Head of caudate nucleus (tissue), 42 donors: Measurements from ENCODE around the gene WNT6.

Experiments used
- DNase-seq, 42 donors: peaks; one replicate each; pipeline versions ENCODE4 v3.0.0 to v3.0.0-alpha.2; 2020 to 2021; ENCODE audit warnings: mixed read lengths in 7 of 42
- intact Hi-C: fragments of 100-400 bp; cut with DNase I; formaldehyde crosslinking; loops from one replicate; pipeline ENCODE4 v1.15.0; 2022

WNT6 gene

GRCh38 chr2:218855305-218856166 is 4.1 kb upstream of the WNT6 start:
- intact Hi-C loops: no loop called here
- peak in 32 of 42 donors; percentile 36 to 81 (median 62) for DNase-seq

- intact Hi-C loops: no loop called here
- peak in 14 of 42 donors; percentile 16 to 72 (median 38) for DNase-seq
Observed at GRCh38 chr2:218856167-218856895, 3.3 kb upstream of the WNT6 start.

- intact Hi-C loops: no loop called here
- DNase-seq: peak in 12 of 42 donors; percentile 29 to 66 (median 48)
Observed at GRCh38 chr2:218856896-218857243, 2.7 kb upstream of the WNT6 start.

GRCh38 chr2:218857371-218858137 is 2.1 kb upstream of the WNT6 start:
- DNase-seq: peak in 8 of 42 donors; percentile 5 to 46 (median 37)
- intact Hi-C loops: no loop called here

GRCh38 chr2:218858138-218858445 is 1.5 kb upstream of the WNT6 start:
- DNase-seq: peak in 6 of 42 donors; percentile 6 to 36 (median 27)
- intact Hi-C loops: no loop called here

- intact Hi-C loops: no loop called here
- peak in 8 of 42 donors; percentile 8 to 45 (median 31) for DNase-seq
Observed at GRCh38 chr2:218858671-218859555, 692 bp upstream of the WNT6 start.

GRCh38 chr2:218859988-218860831 is 605 bp downstream of the WNT6 start:
- intact Hi-C loops: no loop called here
- DNase-seq: peak in 40 of 42 donors; percentile 34 to 86 (median 60)

GRCh38 chr2:218860950-218861381 is 1.4 kb downstream of the WNT6 start:
- DNase-seq: peak; percentile 47 to 94 (median 78)
- intact Hi-C loops: no loop called here

GRCh38 chr2:218861645-218862318 is 2.2 kb downstream of the WNT6 start:
- DNase-seq: peak in 13 of 42 donors; percentile 0 to 34 (median 10)
- intact Hi-C loops: no loop called here

- DNase-seq: peak in 4 of 42 donors; percentile 0 to 9 (median 6)
- intact Hi-C loops: no loop called here
Observed at GRCh38 chr2:218863021-218863520, 3.5 kb downstream of the WNT6 start.

- no peak for DNase-seq
- intact Hi-C loops: no loop called here
Observed at GRCh38 chr2:218865396-218865795, 5.8 kb downstream of the WNT6 start.

GRCh38 chr2:218865999-218866398 is 6.4 kb downstream of the WNT6 start:
- DNase-seq: no peak
- intact Hi-C loops: no loop called here

GRCh38 chr2:218867900-218868299 is 8.3 kb downstream of the WNT6 start:
- intact Hi-C loops: no loop called here
- no peak for DNase-seq

GRCh38 chr2:218869064-218869463 is 9.5 kb downstream of the WNT6 start:
- no peak for DNase-seq
- intact Hi-C loops: no loop called here

- DNase-seq: peak in 11 of 42 donors; percentile 36 to 66 (median 45)
Observed at GRCh38 chr2:218870984-218871344, 11.4 kb downstream of the WNT6 start.

GRCh38 chr2:218871345-218872302 is 12.0 kb downstream of the WNT6 start:
- intact Hi-C loops: no loop called here
- no peak for DNase-seq

More at GRCh38 chr2:218870984-218871344, 11.4 kb downstream of the WNT6 start:
- intact Hi-C loops: no loop called here
